ENCODE measurements around the gene MBD2.
A peak's percentile ranks its signal among the peaks of the same experiment; 100 is the strongest.

GRCh38 chr18:54173980-54174630 lies 50.4 kb downstream of the MBD2 start:
- TF ChIP-seq CTCF (conservative IDR thresholded peaks at IDR 0.05; ENCODE audit: low read length) (0 out of 2 replicates have a peak, but pooled peaks have one; percentile 22), EZH2phosphoT487 (IDR thresholded peaks at IDR 0.05; ENCODE audit: borderline replicate concordance, low read depth, low read length) (no peak)
